Dedifferentiated amniotic fluid mesenchymal stem cell (primary cell): ENCODE data around the gene FGD5.

ENCODE experiments used
- DNase-seq: peaks from one replicate; pipeline ENCODE4 v3.0.0-alpha.2; 2016; ENCODE audit errors: extremely low spot score

Gene FGD5

DNA sequence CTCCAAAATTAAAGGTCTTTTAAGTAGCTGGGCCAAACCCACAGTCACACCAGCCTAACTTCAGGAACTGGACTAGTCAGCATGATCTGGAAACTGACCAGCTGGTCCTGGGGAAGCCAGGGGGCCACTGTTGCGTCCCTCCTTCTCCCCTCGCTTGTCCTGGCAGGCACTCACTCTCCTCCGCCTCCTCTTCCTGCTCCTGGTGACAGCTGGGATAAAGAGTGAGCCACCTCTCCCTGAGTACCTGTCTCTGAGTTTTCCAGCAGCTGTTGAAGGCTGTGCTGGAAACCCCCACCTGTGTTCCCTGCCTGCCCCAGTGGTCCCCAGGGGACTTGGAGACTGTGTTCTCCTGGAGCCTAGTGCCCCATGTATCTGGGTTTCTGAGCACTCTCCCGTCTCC is 56.0 kb downstream of the FGD5 start:
- no peak for DNase-seq

DNA sequence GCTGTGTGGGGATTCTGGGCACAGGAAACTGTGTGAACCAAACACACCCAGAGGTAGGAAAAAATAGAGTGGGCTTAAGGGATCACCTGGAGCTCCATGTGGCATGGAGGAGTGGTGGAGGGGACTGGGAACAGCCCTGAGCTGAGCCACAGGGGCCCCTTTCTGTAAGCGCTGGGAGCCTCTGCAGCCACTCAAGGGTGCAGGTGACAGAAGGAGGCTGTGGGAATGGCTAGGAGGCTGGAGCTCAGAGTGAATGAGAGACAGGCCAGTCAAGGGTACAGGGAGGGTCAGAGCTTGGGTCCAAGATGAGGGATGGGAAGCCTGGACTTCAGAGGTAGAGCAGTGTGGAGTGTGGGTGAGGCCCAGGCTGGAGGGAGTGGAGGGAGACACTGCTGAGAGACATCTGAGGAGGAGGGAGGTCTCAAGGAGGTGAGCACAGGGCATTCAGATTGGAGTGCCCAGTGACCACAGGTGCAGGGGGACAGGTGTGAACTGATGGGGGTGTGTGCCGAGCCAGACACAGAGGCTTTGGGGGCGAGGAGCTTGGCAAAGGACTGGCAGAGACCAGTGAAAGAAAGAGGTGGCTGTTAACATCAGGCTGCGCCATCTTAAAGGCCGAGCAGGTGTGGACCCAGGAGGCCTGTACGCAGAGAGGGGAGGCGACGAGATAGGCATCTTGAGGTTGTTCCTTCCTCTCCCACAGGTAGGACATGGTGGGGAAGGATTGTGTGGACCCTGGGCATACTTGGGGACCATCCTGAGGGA is 56.8 kb downstream of the FGD5 start:
- no peak for DNase-seq

DNA sequence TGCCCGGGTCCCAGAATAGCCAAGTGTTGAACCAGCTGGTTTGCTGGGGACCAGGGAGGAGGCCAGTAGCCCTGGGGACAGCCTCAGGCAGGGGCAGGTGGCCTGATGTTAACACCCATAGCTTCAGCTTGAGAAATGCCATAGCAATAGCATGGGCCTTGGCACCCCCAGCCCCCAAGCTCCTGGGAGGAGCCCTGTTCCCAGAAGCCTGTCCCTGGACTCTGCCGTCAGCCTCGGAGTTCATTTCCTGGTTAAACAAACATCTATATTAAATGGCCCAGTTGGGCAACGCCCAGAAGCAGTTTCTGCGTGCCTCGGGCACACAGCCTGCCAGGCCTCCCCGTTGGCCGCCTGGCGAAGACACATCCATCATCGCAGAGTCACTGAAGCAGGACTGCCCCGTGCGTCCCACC is 58.2 kb downstream of the FGD5 start:
- no peak for DNase-seq

DNA sequence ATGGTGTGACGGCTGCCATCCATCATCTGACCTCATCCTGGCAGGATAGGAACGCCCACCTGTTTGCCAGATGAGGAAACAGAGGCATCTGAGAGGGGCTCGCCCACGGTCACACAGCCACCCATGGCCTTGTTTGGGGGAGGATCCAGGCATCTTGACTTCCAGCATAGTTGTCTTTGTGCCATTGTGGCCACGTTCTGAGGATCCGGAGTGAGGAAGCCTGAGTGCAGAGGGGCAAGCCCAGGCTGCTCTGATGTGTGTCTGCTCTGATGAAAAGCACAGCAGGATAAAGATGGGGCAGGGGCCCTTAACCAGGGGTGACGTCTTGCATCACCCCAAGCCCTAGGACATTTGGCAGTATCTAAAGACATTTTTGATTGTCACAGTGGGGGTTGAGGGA is 58.7 kb downstream of the FGD5 start:
- DNase-seq: no peak

DNA sequence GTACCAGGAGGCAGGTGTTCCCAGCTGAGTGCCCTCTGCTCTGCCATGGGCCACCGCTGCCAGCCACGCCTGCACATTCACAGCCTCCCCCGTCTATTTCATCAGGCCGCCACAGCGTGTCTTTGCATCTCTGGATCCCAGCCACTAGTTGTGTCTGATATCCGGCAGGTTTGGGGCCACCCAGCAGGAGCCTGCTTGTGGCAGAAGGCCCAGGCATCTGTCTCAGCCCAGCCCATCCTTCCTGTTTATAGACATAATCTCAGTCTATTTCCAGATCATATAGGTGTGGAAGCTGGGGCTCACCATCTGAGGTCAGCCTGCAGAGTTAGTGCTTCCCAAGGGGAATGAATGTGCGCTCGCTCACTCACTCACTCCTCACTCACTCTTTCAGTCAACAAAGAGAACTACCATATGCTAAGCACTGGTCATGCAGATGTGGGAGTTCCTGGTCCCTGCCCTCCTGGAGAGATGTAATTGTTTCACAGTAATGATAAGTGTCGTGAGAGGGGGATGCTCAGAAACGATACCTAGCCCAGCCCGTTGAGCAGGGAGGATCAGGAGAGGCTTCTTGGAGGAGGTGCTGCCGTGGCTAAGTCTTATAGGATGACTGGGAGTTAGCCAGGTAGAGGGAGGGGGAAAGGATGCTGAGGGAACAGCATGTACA is 60.6 kb downstream of the FGD5 start:
- DNase-seq: no peak

DNA sequence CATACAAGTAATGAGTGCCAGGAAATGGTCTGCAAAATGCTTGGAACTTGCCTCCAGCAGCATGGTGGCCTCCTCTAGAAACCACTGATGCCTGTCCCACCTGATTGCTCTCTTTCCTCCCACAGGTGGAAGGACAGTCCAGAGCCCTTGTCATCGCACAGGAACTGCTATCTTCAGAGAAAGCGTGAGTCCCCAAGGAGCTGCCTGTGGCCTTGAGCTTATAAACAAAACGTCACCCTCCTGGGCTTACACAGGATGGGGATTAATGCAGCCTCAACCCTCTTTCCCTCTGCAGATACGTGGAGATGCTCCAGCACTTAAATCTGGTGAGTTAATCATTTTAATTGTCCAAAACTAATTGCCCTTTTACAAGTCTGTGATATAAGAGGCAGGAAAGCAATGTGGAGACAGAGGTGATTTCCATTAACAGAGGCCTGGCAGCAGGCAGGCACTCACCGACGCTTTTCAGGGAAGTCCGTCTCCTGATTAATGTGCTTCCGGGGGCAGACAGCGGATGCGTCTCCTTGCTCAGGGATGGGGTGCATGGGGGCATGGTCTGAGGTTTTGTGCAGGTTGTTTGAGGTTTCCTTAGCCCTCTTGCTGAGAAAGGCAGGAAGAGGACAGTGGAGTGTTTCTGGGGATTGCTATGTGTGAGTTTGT is 61.8 kb downstream of the FGD5 start:
- DNase-seq: no peak

DNA sequence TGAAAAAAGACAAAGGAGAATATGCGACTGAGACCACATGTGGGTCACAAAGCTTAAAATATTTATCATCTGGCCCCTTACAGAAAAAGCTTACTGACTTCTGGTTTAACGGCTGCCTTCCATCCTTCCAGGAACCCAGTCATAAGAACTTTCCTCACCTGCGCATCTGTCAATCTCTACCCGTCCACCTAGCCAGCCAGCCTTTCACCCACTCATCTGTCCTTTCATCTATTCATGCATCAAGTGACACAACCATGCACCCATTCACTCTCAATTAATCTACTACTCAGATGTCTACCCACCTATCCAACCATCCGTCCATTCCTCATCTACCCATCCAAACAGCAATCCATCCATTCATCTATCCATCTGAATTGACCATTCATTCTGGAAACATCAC is 64.5 kb downstream of the FGD5 start:
- DNase-seq: no peak

DNA sequence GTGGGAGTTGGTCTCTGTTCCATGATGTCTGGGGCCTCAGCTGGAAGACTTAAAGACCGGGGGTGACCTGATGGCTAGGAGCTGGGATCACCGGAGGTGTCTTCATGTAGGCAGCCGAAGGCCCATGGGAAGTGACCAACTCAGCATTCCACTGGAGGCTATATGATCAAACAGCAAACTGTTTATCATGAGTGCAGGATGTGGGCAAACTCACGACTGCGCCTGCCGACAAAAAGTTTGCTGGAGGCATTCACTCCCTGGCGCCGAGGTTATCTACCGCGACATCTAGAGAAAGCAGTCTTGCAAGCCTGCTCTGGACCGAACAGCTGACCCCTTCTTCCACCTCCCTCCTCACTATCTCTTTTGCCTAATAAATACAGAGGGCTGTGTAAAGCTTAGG is 65.9 kb downstream of the FGD5 start:
- no peak for DNase-seq

DNA sequence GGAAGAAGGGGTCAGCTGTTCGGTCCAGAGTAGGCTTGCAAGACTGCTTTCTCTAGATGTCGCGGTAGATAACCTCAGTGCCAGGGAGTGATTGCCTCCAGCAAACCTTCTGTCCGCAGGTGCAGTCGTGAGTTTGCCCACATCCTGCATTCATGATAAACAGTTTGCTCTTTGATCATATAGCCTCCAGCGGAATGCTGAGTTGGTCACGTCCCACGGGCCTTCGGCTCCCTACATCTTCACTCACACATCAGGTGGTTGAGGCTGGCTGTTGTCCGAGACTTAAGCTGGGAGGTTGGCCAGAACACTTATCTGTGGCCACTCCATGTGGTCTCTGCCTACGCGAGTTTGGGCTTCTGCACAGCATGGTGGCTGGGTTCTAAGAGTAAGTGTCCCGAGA is 66.5 kb downstream of the FGD5 start:
- no peak for DNase-seq

DNA sequence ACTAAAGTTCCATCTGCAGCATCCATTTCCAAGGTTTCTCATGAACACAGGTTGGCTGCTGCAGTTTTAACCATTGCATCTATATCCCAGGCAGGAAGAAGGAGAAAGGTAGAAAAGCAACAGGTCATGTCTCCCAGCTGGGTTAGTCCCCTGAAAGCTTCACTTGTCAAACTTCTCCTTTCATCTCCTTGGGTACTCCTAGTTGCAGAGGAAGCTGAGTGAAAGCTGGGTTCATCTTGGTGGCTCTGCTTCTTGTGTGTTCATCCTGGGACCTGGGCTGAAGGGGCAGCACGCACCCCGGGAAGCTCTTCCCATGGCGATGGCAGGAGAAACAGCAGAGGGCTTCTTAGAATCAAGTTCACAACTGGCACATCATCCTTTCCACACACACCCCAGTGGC is 67.3 kb downstream of the FGD5 start:
- DNase-seq: no peak

DNA sequence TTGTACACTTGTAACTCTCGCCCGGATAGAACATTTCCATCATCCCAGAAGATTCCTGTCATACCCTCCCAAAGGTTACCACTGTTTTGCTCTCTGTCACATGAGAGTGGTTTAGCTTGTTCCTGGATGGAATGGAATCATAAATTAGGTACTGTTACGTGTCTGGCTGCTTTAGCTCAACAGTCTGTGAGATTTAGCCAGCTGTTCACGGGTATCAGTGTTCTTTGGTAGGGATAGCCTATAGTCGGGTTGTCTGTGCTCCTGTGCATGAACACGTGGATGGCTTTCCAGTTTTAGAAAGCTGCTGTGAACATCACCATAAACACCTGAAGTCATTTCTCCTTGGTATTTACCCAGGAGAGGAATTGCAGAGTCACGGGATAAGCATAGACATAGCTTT is 70.4 kb downstream of the FGD5 start:
- DNase-seq: no peak

DNA sequence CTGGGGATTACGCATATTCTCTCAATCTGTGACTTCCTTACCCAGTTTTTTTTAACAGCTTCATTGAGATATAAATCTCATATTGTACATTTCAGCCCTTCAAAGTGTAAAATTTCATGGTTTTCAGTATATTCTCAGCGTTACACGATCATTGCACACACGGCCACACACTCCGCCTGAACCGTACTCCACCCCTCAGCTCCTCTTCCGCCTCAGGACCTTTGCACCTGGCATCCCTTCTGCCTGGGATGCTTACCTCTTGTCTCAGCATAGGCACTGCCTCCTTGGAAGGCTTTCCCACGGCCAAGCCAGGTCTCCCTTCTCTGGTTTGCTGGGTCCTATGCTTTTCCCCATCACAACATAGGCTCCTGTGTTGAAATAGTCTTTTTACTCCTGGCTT is 71.2 kb downstream of the FGD5 start:
- no peak for DNase-seq

DNA sequence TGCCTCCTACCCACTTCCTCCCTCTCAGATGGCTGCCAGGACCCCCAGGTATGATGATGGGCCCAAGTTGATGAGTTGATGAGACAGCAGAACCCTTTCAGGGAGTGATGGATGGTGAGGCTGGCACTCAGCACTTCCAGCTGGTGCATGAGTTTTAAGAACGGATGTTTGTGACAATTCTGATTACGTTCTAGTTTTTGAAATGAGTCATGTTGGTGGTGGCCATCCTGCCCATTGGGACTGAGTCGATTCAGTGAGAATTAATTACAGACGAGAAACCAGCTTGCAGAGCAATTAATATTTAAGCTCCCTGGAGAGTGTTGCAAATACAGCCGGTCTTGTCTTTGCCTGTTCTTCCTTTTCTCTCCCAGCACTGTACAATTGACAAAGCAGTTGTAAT is 71.7 kb downstream of the FGD5 start:
- no peak for DNase-seq

DNA sequence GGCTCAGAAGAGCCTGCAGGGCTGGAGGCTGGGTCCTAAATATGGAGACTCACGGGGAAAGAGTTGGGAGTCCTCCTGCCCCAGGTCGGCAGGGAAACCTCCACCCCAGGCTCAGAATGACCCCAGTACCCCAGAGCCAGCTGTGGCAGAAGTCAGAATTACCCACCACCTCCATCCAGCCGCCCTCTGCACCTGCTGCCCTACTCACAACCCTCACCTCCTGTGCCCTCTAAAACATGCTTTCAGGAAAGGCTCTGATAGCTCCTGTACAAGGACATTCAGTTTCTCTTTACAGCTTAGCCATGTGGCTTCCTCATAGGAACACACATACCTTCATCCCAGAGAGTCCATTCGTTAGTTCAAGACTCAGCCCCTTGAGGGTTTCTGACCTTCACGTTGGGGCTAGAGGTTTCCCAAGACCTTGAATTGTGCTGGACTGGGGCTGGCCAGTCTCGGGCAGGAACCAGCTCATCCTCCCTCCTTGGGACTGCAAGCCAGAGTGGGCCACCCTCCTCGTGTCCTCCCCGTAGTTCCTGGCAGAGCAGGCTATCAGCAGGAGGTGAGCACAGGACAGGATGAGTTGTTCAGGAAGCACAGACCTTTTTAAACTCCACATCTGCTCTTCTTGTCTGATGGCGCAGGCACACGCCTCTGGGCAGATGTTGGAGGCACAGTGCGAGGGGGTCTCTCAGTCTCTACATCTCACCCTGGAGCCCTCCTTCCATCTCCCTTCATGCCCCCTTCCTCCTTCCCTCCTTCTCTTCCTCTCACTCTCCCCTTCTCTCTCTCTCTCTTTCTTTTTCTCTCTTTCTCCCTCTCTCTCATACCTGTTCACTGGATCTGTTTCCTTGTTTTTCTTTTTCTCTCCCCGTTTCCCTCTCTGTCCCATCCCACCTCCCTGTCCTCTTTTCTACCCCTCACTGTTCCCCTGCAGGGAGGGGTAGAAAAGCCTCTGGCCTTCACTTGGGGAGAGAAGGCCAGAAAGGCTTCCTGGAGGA is 72.7 kb downstream of the FGD5 start:
- no peak for DNase-seq

DNA sequence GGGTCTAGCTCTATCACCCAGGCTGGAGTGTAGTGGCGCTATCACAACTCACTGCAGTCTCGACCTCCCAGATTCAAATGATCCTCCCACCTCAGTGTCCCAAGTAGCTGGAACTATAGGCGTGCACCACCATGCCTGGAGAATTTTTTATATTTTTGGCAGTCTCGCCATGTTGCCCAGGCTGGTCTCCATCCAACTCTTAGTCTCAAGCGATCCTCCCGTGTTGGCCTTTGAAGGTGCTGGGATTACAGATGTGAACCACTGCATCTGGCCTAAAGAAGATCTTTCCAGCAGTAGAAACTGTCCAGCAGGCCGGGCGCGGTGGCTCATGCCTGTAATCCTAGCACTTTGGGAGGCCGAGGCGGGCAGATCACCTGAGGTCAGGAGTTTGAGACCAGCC is 73.5 kb downstream of the FGD5 start:
- DNase-seq: no peak

DNA sequence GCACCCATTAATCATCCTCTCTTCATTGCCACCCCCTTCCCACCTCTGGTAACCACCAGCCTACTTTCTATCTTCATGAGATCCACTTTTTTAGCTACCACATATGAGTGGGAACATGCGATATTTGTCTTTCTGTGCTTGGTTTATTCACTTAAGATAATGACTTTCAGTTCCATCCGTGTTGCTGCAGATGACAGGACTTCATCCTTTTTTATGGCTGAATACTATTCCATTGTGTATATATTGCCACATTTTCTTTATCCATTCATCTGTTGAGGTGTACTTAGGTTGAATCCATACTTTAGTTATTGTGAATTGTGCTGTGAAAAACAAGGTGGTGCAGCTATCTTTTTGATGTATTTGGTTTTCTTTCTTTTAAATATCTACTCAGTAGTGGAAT is 75.3 kb downstream of the FGD5 start:
- DNase-seq: no peak

DNA sequence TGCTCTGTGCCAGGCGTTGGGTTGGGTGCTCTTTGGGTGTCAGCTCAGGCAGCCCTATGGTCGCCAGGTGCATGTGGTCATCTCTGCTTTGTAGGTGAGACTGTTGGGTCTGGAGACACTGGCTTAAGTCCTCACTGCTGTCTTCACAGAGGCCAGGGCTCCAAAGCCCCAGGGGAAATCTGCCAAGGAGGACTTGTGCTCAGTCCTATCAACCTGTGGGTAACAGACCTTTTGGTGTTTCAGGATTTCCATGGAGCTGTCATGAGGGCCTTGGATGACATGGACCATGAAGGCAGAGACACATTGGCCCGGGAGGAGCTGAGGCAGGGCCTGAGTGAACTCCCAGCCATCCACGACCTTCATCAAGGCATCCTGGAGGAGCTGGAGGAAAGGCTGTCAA is 78.5 kb downstream of the FGD5 start:
- DNase-seq: no peak

DNA sequence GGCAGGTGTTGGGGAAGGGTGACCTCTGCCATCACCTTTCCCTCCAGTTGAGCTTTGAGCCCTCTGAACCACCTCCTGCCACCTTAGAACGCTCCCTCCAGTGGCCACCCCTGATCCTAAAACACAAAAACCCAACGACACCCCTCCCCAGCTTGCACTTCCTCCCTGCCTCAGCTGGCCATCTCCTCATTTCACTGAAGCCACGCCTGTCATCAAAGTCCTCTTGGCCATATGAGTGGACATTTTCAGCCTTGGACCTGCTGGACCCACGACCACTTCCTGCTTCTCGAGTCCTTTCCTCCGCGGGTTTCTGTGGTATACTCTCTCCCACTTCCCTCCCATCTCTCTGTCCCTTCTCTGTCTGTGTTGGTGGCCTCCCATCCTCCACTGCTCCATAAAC is 80.2 kb downstream of the FGD5 start:
- DNase-seq: no peak

DNA sequence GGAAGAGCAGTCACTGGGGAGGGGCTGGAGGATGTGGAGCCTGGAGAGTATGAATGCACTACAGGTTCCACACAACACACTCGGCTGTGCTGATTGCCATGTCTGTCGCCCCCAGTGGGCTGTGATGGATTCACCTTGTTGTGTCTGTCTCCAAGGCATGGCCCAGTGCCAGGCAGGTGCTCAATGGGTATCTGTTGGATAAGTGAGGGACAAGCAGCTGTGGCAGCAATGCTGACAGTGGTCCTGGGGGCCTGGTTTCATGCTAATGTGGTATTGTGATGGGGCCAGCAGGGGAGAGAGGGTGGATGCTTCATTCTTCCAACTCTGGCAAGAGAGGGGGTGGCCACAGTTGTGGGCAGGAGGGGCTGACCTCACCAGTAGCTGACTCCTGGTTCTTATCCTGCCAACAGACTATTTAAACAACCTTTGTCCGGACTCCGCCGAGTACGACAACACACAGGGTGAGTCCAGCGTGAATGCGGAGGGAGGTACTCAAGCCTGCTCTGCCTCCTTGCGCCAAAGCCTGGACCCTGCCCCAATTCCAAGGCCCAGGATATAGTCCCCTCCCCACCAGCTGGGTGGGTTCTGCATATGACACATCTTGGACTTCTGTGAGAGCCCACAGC is 81.3 kb downstream of the FGD5 start:
- DNase-seq: no peak

DNA sequence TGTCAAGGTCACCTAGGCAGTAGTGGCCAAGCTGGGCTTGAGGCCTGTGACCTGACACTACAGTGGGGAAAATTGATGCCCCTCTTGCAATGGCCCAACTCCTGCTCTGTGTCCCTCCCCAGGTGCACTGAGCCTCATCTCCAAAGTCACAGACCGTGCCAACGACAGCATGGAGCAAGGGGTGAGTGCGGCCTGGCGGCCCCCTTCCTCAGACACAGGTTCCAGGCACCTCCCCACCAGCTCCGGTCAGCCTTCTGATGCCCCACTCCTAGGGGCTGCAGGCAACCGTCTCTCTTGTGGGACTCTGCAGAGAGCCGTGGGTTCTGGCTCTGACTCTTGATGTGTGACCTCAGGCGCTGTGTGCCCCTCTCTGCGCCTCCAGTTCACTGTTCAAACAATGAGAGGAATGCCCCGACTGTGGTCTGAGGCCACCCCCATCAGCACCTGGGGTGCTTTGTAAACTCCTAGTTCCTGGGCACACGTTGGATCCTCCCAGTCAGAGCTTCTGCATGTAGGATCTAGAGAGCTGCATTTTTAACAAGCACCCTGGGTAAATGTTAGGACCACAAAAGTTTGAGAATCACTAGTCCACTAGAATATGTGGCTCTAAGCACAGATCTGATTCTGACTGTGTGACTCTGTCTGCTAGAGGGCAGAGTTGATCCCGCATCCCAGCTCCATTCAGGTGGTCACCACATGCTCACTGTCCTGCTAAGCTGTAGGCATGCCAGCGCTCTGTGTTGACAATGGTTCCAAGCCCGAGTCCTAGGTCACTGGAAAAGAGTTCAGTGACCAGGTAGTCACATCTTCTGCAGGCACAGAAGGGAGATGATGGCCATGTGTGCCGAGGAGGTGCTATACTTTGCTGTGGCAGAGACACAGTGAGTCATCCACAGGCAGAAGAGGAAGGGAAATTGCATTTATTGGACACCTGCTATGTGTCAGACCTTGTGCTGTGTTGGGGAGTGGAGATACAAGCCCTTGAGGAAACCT is 82.4 kb downstream of the FGD5 start:
- no peak for DNase-seq
